Ovary (tissue), 9 donors: ENCODE results near the gene PDSS2. TPM values are rescaled to one million over a fixed set of nuclear protein-coding genes. Genes with fewer than 3 reads are reported as not detected.

Experiments used
- DNase-seq, 5 donors: peaks; one replicate each; pipeline ENCODE4 v3.0.0-alpha.2; 2019 to 2020
- H3K27ac ChIP-seq, 2 donors: fragments of 200-600 bp; one replicate each; pipeline versions ENCODE4 v1.5.1 to v1.8.0; 2019 to 2022
- H3K27me3 ChIP-seq: fragments of 200-600 bp; one replicate; pipeline ENCODE4 v1.8.0; 2022
- H3K36me3 ChIP-seq: fragments of 200-600 bp; sonication (generic); one replicate; pipeline ENCODE4 v1.5.1; 2019
- H3K4me1 ChIP-seq: one replicate; pipeline ENCODE4 v1.8.1; 2013; ENCODE audit warnings: mild to moderate bottlenecking, moderate library complexity; ENCODE audit not compliant: insufficient read depth
- H3K4me3 ChIP-seq: fragments of 200-600 bp; sonication (generic); one replicate; pipeline ENCODE4 v1.5.1; 2017
- H3K9me3 ChIP-seq, 2 donors: fragments of 200-600 bp in 1 of 2; sonication (generic) in 1 of 2; one replicate each; pipeline versions ENCODE4 v1.5.1 to v1.8.1; 2013 to 2019; ENCODE audit warnings: mild to moderate bottlenecking in 1 of 2, moderate library complexity in 1 of 2
- EP300 ChIP-seq: sonication (generic); formaldehyde crosslinking; IDR thresholded peaks from one replicate; pipeline ENCODE4 v1.6.1; 2017; ENCODE audit warnings: antibody characterized with exemption
- POLR2A ChIP-seq: fragments of 450-650 bp; IDR thresholded peaks from one replicate; pipeline ENCODE4 v1.6.1; 2017; ENCODE audit warnings: antibody characterized with exemption, mild to moderate bottlenecking, moderate library complexity
- WGBS, 3 donors: extraction: QIAGEN DNeasy Blood & Tissue Kit in 1 of 3; methylation state at CpG; one replicate each; pipeline versions ENCODE4 v1.1.5 to v1.1.7; 2013 to 2017; 5-methylcytosine and 5-hydroxymethylcytosine counted together
- intact Hi-C, 4 donors: fragments of 100-400 bp; cut with DNase I; formaldehyde crosslinking; loops; one replicate each; pipeline versions ENCODE4 v1.11.0 to v1.15.1; 2022 to 2023
- polyA plus RNA-seq, 2 donors: library from polyadenylated mRNA; stranded (reverse); fragments of 200-250 nt in 1 of 2; fragments of 350-450 nt in 1 of 2; fragmentation: Illumina TruSeq in 1 of 2; extraction: RNeasy Lipid Tissue Mini Kit (QIAGEN cat#74804) in 1 of 2; gene quantifications; one replicate each; pipeline ENCODE4 v1.2.3, GENCODE V29; 2013 to 2014
- total RNA-seq, 7 donors: library from RNA; depleted of rRNA in 2 of 7; stranded (reverse); fragments of >200 nt in 2 of 7; fragmentation: NEBNext Ultra II Directional in 3 of 7; extraction: Animal tissue kit (Norgen Biotek cat#: 25700) in 3 of 7; gene quantifications; one replicate each; pipeline versions ENCODE4 v1.1.0 to v1.2.4, GENCODE V29; 2016 to 2023
- TF ChIP-seq, protein P1 (sequence below), 3 donors: fragments of 450-650 bp in 2 of 3; fragments of 200-600 bp in 1 of 3; IDR thresholded peaks; one replicate each; pipeline versions ENCODE4 v1.5.1 to v1.8.0; 2016 to 2022; ENCODE audit warnings: antibody characterized with exemption in 3 of 3, mild to moderate bottlenecking in 1 of 3
- donor health status: DM: no; HTN: no; CAD: no; lungs with moderate emphysema.
- donor health status: DM: no; HTN: no; CAD: no.
- donor health status: Bipolar disorder and iron deficiency.
- donor health status: DM: yes; HTN: yes; CAD: no.
- donor health status: DM: no; HTN: no; CAD: no.
- donor health status: DM: yes; HTN: yes; CAD: no.

PDSS2 gene
- total and polyA plus RNA-seq, 9 donors: 8.2 to 17.5 (median 12.0) TPM

DNA sequence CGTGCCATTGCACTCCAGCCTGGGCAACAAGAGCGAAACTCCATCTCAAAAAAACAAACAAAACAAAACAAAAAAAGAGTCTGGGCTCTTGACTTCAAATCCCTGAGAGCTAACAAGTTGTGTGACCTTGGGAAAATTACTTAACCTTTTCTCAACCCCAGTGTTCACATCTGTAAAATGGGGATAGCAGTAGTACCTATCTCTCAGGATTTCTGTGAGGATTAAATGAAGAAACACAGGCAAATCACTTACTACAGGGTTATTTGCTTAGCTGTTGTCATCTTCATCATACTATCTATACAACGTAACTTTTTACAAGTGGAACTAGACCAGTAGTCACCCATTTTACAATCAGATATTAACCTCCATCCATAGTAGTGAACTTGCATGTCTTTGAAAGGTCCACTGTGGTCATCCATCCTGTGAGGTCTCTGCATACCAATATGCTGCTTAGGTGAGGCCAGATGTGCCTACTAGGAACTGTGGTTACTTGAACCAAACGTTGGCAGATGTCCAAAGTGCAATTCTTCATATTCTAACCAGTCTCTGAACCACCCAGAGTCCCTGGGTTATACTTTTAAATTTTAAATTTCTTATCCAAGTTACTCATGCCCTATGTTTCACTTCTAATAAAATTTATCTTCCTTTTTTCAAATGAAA is 215.2 kb downstream of the PDSS2 start:
- H3K4me1 ChIP-seq: peaks cover 7% of the 10 kb centered on the region
- WGBS, 3 donors: 81 to 85% (median 83%) methylated on average over 4 of the region's 4 CpGs
- H3K36me3 ChIP-seq: no peaks in the 10 kb centered on the region
- H3K27me3 ChIP-seq: no peaks in the 10 kb centered on the region
- DNase-seq: no peak
- H3K9me3 ChIP-seq: no peaks in the 10 kb centered on the region
- intact Hi-C loops: no loop called here
- H3K27ac ChIP-seq: no peak overlapping the region
- TF ChIP-seq, protein P1, sequence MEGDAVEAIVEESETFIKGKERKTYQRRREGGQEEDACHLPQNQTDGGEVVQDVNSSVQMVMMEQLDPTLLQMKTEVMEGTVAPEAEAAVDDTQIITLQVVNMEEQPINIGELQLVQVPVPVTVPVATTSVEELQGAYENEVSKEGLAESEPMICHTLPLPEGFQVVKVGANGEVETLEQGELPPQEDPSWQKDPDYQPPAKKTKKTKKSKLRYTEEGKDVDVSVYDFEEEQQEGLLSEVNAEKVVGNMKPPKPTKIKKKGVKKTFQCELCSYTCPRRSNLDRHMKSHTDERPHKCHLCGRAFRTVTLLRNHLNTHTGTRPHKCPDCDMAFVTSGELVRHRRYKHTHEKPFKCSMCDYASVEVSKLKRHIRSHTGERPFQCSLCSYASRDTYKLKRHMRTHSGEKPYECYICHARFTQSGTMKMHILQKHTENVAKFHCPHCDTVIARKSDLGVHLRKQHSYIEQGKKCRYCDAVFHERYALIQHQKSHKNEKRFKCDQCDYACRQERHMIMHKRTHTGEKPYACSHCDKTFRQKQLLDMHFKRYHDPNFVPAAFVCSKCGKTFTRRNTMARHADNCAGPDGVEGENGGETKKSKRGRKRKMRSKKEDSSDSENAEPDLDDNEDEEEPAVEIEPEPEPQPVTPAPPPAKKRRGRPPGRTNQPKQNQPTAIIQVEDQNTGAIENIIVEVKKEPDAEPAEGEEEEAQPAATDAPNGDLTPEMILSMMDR (IDR thresholded peaks at IDR 0.05): no peak
- no peak for TF ChIP-seq EP300
- H3K4me3 ChIP-seq: no peak overlapping the region

DNA sequence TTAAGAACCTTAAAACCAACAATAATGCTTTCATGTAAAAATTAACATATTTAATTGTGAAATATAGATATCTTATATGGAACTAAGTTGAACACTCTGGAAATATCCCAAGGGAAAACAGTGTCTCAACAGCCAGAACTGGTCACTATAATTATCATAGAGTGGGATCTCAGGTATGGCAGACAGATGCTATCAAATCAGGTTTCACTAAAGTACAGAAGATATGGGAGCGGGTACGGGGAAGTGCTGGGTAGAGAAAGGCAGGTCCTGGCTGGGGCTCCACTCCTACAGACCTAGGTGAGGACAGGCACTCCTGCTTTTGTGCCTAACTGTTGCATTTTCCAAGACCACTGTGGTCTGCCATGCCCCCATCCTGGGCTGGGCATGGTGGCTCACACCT is 215.9 kb downstream of the PDSS2 start:
- Histone ChIP-seq H3K4me1 (peaks cover 7% of the 10 kb centered on the region), H3K4me3 (no peak overlapping the region), H3K36me3 (no peaks in the 10 kb centered on the region), H3K9me3 (no peaks in the 10 kb centered on the region), H3K27ac (no peak overlapping the region), H3K27me3 (no peaks in the 10 kb centered on the region)
- WGBS, 3 donors: 93 to 97% (median 94%) methylated on average over 2 of the region's 2 CpGs
- DNase-seq: no peak
- TF ChIP-seq POLR2A (no peak), EP300 (no peak)
- TF ChIP-seq, protein P1 (IDR thresholded peaks at IDR 0.05): no peak
- intact Hi-C loops: no loop called here

DNA sequence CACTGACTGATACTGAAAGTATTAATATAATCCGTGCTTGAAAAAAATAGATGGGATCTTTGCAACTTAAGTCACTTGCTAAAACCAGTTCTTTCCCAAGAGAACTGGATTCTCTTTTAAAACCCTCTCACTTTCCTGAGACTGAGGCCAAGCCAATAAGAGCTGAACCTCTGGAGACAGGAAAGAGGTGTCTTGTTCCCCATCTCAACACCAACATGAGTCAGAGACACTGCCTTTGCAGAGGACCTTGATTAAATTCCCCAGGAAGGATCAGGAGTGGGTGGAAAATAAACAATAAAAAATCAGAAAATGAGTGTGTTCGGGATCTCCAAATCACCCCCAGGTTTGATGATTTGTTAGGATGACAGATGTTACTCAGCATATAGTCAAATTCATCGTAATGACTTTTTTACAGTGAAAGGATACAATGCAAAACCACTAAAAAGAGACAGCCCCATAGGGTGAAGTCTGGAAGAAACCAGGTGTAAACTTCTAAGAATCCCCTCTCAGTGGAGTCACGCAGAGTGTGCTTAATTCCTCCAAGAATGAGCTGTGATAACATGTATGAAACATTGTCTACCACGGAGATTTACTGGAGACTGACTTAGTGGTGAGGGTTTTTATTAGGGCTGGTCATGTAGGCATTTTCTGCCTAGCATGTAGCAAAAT is 221.2 kb downstream of the PDSS2 start:
- no peaks in the 10 kb centered on the region for H3K9me3 ChIP-seq
- TF ChIP-seq EP300 (no peak), POLR2A (no peak)
- TF ChIP-seq, protein P1 (IDR thresholded peaks at IDR 0.05): no peak
- no peak overlapping the region for H3K27ac ChIP-seq
- no peaks in the 10 kb centered on the region for H3K36me3 ChIP-seq
- DNase-seq: no peak
- 88 to 92% (median 88%) methylated on average over 5 of the region's 5 CpGs for WGBS, 3 donors
- peaks cover 9% of the 10 kb centered on the region for H3K4me1 ChIP-seq
- H3K27me3 ChIP-seq: no peaks in the 10 kb centered on the region
- intact Hi-C loops: no loop called here
- no peak overlapping the region for H3K4me3 ChIP-seq

DNA sequence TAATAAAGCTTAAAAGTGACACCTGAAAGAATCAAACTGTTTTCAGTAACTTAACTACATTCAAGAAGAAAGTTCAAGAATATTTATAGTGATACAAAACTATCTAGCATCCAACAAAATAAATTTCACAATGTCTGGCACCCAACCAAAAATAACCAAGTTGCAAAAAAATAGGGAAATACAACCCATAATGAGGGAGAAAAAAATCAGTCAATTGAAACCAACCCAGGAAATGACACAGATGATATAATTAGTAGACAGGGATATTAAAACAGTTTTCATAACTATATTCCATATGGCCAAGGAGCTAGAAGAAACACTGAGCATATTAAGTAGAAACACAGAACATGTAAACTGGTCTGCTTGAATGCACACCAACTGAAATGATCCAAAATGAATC is 223.9 kb downstream of the PDSS2 start:
- TF ChIP-seq EP300 (no peak), POLR2A (no peak)
- TF ChIP-seq, protein P1 (IDR thresholded peaks at IDR 0.05): no peak
- no peaks in the 10 kb centered on the region for H3K36me3 ChIP-seq
- intact Hi-C loops: no loop called here
- no peaks in the 10 kb centered on the region for H3K27me3 ChIP-seq
- no peaks in the 10 kb centered on the region for H3K9me3 ChIP-seq
- no peak for DNase-seq
- peaks cover 2% of the 10 kb centered on the region for H3K4me1 ChIP-seq
- no peak overlapping the region for H3K4me3 ChIP-seq
- H3K27ac ChIP-seq: no peak overlapping the region
